Measurements from ENCODE around the gene EGF.

DNA sequence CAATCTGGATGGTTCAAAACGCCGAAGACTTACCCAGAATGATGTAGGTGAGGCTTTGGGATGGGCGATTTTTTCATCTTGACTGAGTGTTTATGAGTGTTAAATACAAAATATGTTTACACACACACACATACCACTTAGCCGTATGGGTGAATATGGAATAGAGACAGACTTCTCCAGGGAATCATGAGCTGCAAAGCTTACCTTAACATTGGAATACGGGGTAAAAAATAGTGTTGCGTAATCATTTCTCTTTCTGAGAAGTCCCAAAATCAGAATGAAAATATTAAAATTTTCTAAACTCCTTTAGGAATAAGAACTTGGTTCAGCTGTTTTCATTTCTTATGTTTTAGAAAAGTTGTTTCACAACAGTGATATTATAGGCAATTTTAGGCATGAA lies 63.5 kb downstream of the EGF start:
- TF ChIP-seq, protein P1, sequence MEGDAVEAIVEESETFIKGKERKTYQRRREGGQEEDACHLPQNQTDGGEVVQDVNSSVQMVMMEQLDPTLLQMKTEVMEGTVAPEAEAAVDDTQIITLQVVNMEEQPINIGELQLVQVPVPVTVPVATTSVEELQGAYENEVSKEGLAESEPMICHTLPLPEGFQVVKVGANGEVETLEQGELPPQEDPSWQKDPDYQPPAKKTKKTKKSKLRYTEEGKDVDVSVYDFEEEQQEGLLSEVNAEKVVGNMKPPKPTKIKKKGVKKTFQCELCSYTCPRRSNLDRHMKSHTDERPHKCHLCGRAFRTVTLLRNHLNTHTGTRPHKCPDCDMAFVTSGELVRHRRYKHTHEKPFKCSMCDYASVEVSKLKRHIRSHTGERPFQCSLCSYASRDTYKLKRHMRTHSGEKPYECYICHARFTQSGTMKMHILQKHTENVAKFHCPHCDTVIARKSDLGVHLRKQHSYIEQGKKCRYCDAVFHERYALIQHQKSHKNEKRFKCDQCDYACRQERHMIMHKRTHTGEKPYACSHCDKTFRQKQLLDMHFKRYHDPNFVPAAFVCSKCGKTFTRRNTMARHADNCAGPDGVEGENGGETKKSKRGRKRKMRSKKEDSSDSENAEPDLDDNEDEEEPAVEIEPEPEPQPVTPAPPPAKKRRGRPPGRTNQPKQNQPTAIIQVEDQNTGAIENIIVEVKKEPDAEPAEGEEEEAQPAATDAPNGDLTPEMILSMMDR (conservative IDR thresholded peaks at IDR 0.05): no peak
- TF ChIP-seq ZFX (IDR thresholded peaks at IDR 0.05): no peak

Measured in C4-2B (cell line).